RWPE1 (cell line): ENCODE results near the gene COL5A1.
"Not testable (repeated sequence)": the region's sequence is repeated elsewhere in the genome, so short reads cannot be mapped to it uniquely, and the experiment has no call there.

Experiments used
- CTCF ChIA-PET: fragments of 350-600 bp; sonication (Branson Sonifier 250); formaldehyde crosslinking; extraction: SDS; loops from one replicate; lab custom pipeline; 2021; lab: Yijun Ruan, JAX
- POLR2A ChIA-PET: fragments of 400-600 bp; formaldehyde crosslinking; extraction: SDS; loops from one replicate; lab custom pipeline; 2020; ENCODE audit warnings: antibody characterized with exemption; ENCODE audit not compliant: low non-redundant PET; lab: Yijun Ruan, JAX
- DNase-seq: peaks from one replicate; pipeline ENCODE4 v3.0.0; 2012; ENCODE audit warnings: low spot score
- H3K27ac ChIP-seq: fragments of 450-650 bp; 2 replicates; pipeline ENCODE4 v1.5.1; 2017
- CTCF ChIP-seq: fragments of 450-650 bp; conservative IDR thresholded peaks from 2 replicates; pipeline ENCODE4 v1.5.1; 2017; ENCODE audit warnings: low read depth, mild to moderate bottlenecking

The COL5A1 gene

DNA sequence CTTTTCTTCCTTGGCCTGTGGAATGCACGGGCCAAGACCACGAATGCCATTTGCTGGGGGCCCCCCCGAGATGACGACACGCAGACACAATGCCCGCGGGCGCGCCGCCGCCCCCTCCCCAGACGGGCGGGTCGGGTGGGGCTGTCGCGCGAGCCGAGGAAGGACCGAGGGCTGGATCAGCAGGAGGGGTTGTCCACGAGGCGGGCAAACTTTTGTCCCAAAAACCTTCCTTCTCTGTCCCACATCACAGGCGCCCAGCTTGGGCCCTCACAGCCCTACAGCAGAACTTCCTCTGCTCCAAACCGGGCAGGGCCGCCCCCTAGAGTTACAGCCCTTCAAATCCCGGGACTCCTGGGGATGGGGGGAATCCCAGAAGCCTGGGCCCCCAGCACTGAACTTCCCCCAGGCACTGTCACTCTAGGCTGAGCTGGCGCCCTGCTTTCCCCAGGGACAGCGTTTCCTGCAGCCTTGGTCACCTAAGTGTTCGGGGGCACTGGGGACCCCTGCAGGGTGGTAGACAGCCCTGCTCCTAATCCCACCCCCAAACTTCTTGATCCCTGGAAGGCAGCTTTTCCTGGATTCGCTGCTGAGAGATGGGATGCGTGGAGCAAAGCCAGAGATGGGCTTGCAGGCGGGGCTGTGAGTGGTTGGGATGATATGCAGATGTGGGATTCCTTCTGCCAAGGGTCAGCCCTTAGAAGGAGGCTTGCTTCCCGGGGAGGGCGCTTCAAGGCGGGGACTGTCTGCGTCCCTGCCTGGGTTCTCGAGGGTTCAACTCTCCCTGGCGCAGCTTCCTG is 980 bp downstream of the COL5A1 start:
- DNase-seq, result peak; percentile 83
- TF ChIP-seq CTCF, result no peak; the same call in 1 of the 2 replicates
- peak overlapping the region; percentile 97 for H3K27ac ChIP-seq
- POLR2A ChIA-PET, result no interaction called here
- CTCF ChIA-PET, result interaction anchor here (0.6 to 1.6 kb wide), 7 partner anchors 60 to 472 kb away, joined by 3 to 9 read pairs (median 4); no protein-coding TSS in a partner anchor

DNA sequence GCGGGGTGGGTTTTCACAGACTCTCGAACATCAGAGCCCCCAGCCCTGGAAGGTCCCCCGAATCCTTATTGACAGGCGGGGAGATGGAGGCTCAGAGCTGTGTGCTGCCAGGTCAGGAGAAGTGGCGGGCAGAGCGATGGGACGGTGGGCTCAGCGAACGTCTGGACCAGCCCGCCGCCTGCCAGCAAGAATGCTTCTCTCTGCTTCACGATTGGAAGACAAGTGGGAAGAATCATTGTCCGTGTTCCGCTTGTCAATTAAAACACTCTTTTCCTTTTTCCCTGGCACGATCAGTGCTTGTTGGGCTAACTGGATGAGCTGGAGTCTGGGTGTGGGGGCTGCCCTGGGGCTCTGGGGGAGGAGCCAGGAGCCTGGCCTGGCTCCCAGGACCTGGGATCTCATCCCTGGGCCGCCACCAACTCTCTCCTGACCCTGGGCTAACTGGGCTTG is 1.6 kb downstream of the COL5A1 start:
- CTCF ChIA-PET, result interaction anchor here (0.6 to 1.6 kb wide), 5 partner anchors 60 to 289 kb away, joined by 3 to 7 read pairs (median 4); no protein-coding TSS in a partner anchor
- H3K27ac ChIP-seq, result peak overlapping the region; percentile 97
- peak; percentile 59 for DNase-seq
- TF ChIP-seq CTCF, result no peak
- POLR2A ChIA-PET, result no interaction called here

DNA sequence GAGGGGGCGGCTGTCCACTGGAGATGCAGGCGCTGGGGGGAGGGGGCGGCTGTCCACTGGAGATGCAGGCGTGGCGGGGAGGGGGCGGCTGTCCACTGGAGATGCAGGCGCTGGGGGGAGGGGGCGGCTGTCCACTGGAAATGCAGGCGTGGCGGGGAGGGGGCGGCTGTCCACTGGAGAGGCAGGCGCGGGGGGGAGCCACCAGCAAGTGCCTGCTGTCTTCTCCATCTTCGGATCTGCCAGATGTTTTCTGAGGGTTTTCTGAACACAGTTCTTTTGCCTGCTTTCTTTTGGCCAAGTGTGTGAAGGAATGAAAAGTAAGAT is 2.8 kb downstream of the COL5A1 start:
- H3K27ac ChIP-seq, result peak overlapping the region; percentile 97
- POLR2A ChIA-PET, DNase-seq: not testable (repeated sequence)
- CTCF ChIA-PET, result interaction anchor here (1.0 to 1.4 kb wide), 2 partner anchors 17 to 195 kb away, joined by 5 to 10 read pairs; no protein-coding TSS in a partner anchor

DNA sequence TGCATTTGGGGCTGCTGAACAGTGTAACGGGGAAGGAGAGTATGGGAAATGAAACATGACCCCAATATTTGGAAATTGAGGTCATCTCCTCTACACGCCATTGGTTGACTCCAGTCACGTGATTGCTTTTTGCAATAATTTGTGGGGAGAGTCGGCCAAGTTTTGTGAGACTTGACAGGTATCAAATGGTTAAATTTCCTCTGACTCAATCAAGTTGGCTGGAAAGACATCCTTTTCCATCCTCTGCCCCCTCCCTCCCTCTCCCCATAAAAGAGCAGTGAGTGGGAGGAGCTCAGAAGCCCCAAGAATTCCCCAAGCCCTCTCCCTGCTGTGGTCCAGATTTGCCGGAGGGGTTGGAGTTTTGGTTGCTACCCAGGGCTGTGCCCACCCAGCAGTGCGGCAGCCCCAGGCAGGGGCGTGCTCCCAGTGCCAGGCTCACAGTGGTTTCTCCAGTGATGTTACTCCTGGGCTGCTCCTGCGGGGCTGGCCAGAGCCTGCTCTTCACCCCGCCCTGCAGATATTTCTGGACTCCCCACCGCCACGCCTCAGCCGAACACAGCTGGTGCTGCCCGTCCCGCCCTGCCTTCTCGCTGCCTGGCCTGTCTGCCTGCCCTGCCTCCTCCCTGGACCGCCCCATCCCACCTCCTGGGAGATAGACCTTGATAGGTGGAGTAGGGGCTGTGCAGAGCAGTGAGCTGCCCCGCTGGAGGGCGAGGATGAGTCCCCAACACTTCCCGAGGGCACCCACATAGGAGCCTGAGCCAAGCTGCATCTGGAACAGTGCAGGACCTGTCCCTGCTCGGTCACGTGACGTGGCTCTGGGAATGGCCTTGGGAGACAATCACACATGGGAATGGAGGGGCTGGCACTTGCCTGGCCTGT is 3.4 kb downstream of the COL5A1 start:
- ChIA-PET POLR2A (no interaction called here), CTCF (interaction anchor here (0.7 to 1.4 kb wide), 4 partner anchors 16 to 1322 kb away, joined by 3 to 10 read pairs (median 4); no protein-coding TSS in a partner anchor)
- TF ChIP-seq CTCF, result no peak
- DNase-seq, result peak; percentile 99
- peak overlapping the region; percentile 97 for H3K27ac ChIP-seq

DNA sequence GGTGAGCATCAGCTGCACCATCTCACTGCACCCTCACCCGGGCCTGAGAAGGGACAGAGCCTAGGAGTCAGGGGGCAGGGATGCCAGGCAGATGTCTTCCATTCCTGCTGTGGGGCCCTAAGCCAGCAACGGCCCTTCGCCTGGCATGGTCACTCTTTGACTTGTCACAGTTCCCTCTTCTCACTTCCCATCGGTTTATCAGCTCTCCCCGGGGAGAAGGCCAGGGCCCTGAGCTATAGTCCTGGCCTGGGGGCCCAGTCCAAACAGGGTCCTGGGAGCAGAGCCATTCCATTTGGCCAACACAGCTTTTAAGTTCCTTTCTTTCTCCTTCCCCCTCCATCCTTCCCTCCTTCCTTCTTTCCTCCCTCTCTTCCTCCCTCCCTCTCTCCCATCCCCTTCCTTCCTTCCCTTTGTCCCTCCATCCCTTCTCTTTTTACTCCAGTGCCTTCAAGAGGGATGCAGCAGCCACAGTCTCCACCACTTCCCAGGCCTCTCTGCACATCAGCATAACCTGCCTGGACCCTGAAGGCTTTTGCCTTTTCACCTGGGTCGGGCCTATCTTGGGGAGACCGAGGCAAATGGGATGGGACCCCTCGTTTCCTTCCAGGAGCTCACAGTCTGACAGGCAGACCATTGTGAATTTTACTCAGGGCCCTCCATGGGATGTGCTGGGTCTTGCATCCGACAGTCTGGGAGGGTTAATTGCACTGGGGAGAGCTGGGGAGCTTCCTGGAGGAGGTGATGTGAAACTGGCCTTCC is 4.2 kb downstream of the COL5A1 start:
- ChIA-PET CTCF (interaction anchor here (0.6 to 1.4 kb wide), 6 partner anchors 14 to 1322 kb away, joined by 3 to 10 read pairs (median 4); no protein-coding TSS in a partner anchor), POLR2A (no interaction called here)
- H3K27ac ChIP-seq, result peak overlapping the region; percentile 97
- TF ChIP-seq CTCF, result no peak
- no peak for DNase-seq

- POLR2A ChIA-PET, result no interaction called here
- H3K27ac ChIP-seq, result peak overlapping the region; percentile 97
Measured at GRCh38 chr9:134647359-134648080, 5.9 kb downstream of the COL5A1 start.

More at GRCh38 chr9:134647359-134648080, 5.9 kb downstream of the COL5A1 start:
- no peak for TF ChIP-seq CTCF
- DNase-seq, result no peak
- CTCF ChIA-PET, result interaction anchor here (0.6 to 0.7 kb wide), 3 partner anchors 204 to 338 kb away, joined by 3 to 6 read pairs (median 3); no protein-coding TSS in a partner anchor
